ENCODE results near the gene MIPOL1.

Gene MIPOL1

DNA sequence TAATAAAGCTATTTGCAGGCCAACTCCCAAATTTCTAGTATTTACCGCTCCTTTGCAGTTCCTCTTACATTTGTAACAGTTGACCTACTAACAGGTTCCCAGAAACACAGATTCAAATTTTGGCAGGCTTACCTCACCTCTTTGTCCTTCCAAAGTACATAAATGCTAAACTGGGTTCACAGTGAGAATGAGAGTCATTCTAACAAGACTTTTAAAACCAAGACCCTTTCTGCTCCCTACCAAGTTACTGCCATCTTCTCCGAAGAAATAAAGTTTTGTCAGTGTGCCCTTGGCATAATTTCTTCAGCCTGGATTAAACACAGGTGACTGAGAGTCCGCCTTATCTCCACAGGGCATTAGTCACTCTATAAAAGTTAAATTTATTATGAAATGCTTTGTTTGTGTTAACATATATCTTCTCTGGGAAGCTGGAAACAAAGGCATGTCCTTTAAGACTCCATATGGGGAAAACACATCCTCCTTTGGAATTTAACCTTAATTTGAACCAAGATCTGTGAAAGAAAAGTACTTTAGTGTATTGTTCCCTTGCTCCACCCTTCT is 369.2 kb downstream of the MIPOL1 start:
- no peak for TF ChIP-seq CTCF (IDR thresholded peaks at IDR 0.05; ENCODE audit: control extremely low read depth, extremely low read depth, low read depth, missing control alignments)
- ChIA-PET POLR2A (no interaction called here), CTCF (no interaction called here)
- no peak for DNase-seq (ENCODE audit: extremely low spot score)

DNA sequence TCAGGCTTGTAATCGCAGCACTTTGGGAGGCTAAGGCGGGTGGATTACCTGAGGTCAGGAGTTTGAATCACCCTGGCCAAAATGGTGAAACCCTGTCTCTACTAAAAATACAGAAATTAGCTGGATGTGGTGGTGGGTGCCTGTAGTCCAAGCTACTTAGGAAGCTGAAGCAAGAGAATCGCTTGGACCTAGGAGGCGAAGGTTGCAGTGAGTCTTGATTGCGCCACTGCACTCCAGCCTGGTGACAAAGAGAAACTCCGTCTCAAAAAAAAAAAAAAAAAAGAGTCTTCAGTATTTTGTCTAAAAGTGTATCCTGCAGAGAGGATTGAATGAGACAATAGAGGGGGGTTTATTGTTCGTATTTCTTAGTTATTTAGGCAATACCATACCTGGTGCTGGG is 372.0 kb downstream of the MIPOL1 start:
- ChIA-PET POLR2A (no interaction called here), CTCF (interaction anchor here (0.9 kb wide), 1 partner anchor 9 kb away, joined by 3 read pairs; no protein-coding TSS in a partner anchor)
- no peak for TF ChIP-seq CTCF (IDR thresholded peaks at IDR 0.05; ENCODE audit: control extremely low read depth, extremely low read depth, low read depth, missing control alignments)
- DNase-seq (ENCODE audit: extremely low spot score): no peak

DNA sequence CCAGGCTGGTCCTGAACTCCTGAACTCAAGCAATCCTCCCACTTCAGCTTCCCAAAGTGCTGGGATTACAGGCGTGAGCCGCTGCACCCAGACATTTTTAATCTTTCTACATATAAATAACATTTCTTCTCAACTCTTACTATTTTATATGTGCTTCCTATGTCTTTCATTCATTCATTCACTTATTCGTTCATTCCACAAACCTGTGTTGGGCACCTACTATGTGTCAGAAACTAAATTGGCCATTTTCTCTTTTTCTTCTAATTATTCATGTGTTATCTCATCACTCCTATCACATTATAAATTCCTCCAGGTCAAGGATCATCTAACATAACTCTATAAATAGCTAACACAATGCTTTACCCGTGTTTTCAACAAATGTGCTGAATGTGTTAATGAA is 373.7 kb downstream of the MIPOL1 start:
- CTCF ChIA-PET: interaction anchor here (1.6 kb wide), 1 partner anchor 34 kb away, joined by 4 read pairs; no protein-coding TSS in a partner anchor

GRCh38 chr14:37573356-37573755 is 375.6 kb downstream of the MIPOL1 start:
- TF ChIP-seq CTCF (IDR thresholded peaks at IDR 0.05; ENCODE audit: control extremely low read depth, extremely low read depth, low read depth, missing control alignments): no peak
- ChIA-PET CTCF (no interaction called here), POLR2A (no interaction called here)
- no peak for DNase-seq (ENCODE audit: extremely low spot score)

More for the DNA sequence above, 373.7 kb downstream of the MIPOL1 start:
- no peak for DNase-seq (ENCODE audit: extremely low spot score)
- no peak for TF ChIP-seq CTCF (IDR thresholded peaks at IDR 0.05; ENCODE audit: control extremely low read depth, extremely low read depth, low read depth, missing control alignments)
- POLR2A ChIA-PET: no interaction called here

- POLR2A ChIA-PET: no interaction called here
Observed at GRCh38 chr14:37579274-37579673, 381.5 kb downstream of the MIPOL1 start.

DNA sequence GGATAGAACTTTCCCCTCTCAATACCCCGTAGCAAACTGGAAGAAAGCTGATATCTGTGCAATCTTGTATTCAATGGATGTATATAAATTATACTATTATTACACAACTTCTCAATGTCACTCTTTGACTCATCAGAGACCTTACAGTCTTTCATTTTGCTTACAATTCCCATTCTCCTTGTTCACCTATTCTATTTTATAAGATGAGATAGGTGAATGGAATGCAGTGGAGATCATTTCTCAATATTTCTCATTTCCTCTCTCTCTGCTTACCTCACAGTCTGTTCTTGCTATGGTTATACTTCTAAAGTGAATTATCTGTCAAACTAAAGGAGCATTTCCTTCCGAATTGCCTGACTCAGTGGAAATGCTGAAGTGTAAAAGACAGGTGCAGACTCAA is 382.4 kb downstream of the MIPOL1 start:
- no peak for TF ChIP-seq CTCF (IDR thresholded peaks at IDR 0.05; ENCODE audit: control extremely low read depth, extremely low read depth, low read depth, missing control alignments)
- POLR2A ChIA-PET: no interaction called here
- CTCF ChIA-PET: no interaction called here
- DNase-seq (ENCODE audit: extremely low spot score): no peak

More at GRCh38 chr14:37579274-37579673, 381.5 kb downstream of the MIPOL1 start:
- no peak for DNase-seq (ENCODE audit: extremely low spot score)
- CTCF ChIA-PET: no interaction called here
- no peak for TF ChIP-seq CTCF (IDR thresholded peaks at IDR 0.05; ENCODE audit: control extremely low read depth, extremely low read depth, low read depth, missing control alignments)

All from GM10248 (cell line).